Measurements from ENCODE around the gene LPAR3. TPM values are rescaled to one million over a fixed set of nuclear protein-coding genes. Genes with fewer than 3 reads are reported as not detected.

LPAR3 gene
- total RNA-seq, 4 donors from 2014 or later = 0.72 TPM; not detected in 3

DNA sequence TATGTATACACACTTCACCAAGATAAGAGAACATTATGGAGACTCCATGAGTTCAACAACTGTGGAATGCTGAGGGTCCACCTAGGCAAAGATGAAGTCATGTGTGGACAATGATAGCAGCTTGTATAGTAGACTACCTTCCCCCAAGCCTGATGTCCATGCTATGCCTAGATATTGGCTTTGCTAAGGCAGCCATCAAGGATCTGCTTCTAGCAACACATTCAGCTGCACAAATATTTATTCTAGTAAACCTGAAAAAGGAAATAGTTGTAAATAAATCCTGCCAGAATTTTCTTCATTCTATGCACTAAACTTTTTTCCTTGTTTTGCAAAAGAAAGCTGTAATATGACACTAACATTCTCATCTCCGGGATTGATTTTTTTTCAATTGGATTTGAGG, 7.0 kb upstream of the LPAR3 start:
- DNase-seq (ENCODE audit: low spot score) (no peak), ATAC-seq (ENCODE audit: low FRiP score) (no peak)
- TF ChIP-seq, protein P1, sequence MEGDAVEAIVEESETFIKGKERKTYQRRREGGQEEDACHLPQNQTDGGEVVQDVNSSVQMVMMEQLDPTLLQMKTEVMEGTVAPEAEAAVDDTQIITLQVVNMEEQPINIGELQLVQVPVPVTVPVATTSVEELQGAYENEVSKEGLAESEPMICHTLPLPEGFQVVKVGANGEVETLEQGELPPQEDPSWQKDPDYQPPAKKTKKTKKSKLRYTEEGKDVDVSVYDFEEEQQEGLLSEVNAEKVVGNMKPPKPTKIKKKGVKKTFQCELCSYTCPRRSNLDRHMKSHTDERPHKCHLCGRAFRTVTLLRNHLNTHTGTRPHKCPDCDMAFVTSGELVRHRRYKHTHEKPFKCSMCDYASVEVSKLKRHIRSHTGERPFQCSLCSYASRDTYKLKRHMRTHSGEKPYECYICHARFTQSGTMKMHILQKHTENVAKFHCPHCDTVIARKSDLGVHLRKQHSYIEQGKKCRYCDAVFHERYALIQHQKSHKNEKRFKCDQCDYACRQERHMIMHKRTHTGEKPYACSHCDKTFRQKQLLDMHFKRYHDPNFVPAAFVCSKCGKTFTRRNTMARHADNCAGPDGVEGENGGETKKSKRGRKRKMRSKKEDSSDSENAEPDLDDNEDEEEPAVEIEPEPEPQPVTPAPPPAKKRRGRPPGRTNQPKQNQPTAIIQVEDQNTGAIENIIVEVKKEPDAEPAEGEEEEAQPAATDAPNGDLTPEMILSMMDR (IDR thresholded peaks at IDR 0.05) = no peak

- DNase-seq (ENCODE audit: low spot score) (no peak), ATAC-seq (ENCODE audit: low FRiP score) (no peak)
- TF ChIP-seq, protein P1 (IDR thresholded peaks at IDR 0.05) = no peak
Observed at GRCh38 chr1:84896279-84896678, 3.3 kb upstream of the LPAR3 start.

GRCh38 chr1:84890566-84890965, 2.4 kb downstream of the LPAR3 start:
- TF ChIP-seq, protein P1 (IDR thresholded peaks at IDR 0.05) = no peak

GRCh38 chr1:84889437-84889836, 3.6 kb downstream of the LPAR3 start:
- DNase-seq (ENCODE audit: low spot score) (no peak), ATAC-seq (ENCODE audit: low FRiP score) (no peak)
- TF ChIP-seq, protein P1 (IDR thresholded peaks at IDR 0.05) = no peak

More at GRCh38 chr1:84890566-84890965, 2.4 kb downstream of the LPAR3 start:
- ATAC-seq (ENCODE audit: low FRiP score) (no peak), DNase-seq (ENCODE audit: low spot score) (no peak)

DNA sequence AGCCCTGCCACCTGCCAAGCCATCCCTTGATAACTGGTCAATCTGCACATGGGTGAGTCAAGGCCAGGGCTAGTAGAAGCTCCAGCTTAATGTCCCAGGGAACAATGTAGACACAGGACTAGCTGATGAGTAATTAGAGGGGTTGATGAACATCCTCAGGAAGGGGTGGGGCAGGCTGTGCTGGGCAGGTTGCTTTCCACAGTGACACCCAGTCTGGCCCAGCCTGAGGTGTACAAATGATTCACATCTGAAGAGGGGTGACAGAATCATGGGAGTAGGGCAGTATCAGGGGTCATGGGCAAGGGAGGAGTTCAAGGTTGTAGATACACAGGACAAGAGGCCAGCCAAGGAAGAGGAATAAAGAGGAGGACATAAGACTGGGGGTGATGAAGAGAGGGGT, 4.3 kb downstream of the LPAR3 start:
- DNase-seq (ENCODE audit: low spot score) = no peak
- TF ChIP-seq, protein P1 (IDR thresholded peaks at IDR 0.05) = no peak
- ATAC-seq (ENCODE audit: low FRiP score) = no peak

DNA sequence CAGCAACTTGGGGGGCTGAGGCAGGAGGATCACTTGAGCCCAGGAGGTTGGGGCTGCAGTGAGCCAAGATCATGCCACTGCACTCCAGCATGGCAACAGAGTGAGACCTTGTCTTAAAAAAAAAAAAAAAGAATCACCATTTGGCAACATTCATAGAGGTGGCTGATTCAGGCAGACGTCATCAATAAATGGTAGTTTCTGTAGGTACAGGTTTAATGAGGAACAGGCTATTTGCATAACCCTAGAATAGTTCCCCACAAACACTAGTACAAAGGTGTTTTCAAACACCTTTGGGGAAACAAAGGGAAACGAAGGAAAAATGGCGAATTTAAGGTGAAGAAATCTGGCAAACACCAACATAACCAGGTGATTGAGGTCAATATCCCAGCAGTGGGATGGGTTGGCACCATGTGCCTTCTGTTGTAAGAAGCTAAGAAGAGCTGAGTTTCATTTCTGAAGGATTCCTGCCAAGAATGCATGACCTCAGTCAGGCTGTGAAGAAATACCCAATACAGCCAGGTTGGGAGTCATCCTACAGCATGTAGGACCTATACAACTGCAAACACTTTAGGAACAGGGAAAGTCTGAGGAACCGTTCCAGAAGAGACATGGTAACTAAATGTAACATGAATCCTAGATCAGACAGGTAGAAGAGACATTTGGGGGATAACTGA, 5.6 kb downstream of the LPAR3 start:
- DNase-seq (ENCODE audit: low spot score) (no peak), ATAC-seq (ENCODE audit: low FRiP score) (peak; percentile 53)
- TF ChIP-seq, protein P1 (IDR thresholded peaks at IDR 0.05) = no peak

DNA sequence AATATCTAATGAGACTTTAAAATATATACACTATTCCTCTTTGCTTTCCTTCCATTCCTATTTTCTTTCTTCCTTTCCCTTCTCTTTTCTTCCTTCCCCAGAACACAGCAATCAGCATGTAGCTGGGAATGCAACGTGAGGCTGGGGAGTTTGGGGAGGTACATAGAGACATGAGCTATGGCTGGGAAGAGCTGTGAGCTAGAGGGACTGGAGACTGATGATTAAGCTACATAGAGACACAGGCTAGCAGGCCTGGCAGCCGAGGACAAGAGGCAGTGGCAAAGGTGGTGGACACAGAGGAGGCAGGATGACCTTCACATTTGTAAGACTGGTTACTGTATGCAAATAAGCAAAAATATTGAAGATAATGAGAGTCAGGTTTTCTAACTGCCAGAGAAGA, 7.5 kb downstream of the LPAR3 start:
- ATAC-seq (ENCODE audit: low FRiP score) (no peak), DNase-seq (ENCODE audit: low spot score) (no peak)
- TF ChIP-seq, protein P1 (IDR thresholded peaks at IDR 0.05) = no peak
